SK-N-SH (cell line): ENCODE measurements around the gene TTC22.

ENCODE experiments used
- EP300 ChIP-seq, 2 experiments: IDR thresholded peaks; 2 replicates each; pipeline versions ENCODE4 v1.4.0 to v1.6.1; 2012; ENCODE audit warnings: borderline replicate concordance in 1 of 2, low read depth in 1 of 2, low read length in 1 of 2
- GABPA ChIP-seq: IDR thresholded peaks from 2 replicates; pipeline ENCODE4 v1.4.0; 2012; ENCODE audit warnings: low read depth, mild to moderate bottlenecking
- GATA2 ChIP-seq: sonication (generic); formaldehyde crosslinking; IDR thresholded peaks from 2 replicates; pipeline ENCODE4 v1.5.0; 2020; ENCODE audit warnings: mild to moderate bottlenecking, missing genetic modification reagents
- RAD21 ChIP-seq: IDR thresholded peaks from 2 replicates; pipeline ENCODE4 v1.6.1; 2012; ENCODE audit warnings: mild to moderate bottlenecking, low read length
- SIN3A ChIP-seq: IDR thresholded peaks from 2 replicates; pipeline ENCODE4 v1.6.1; 2012; ENCODE audit warnings: low read depth, mild to moderate bottlenecking, low read length, moderate library complexity, borderline replicate concordance
- YY1 ChIP-seq: IDR thresholded peaks from 2 replicates; pipeline ENCODE4 v1.4.0; 2012; ENCODE audit warnings: low read depth, mild to moderate bottlenecking
- TF ChIP-seq, protein P1 (sequence below): fragments of 200-600 bp; sonication (generic); IDR thresholded peaks from 2 replicates; pipeline ENCODE4 v1.6.1; 2017; ENCODE audit warnings: antibody characterized with exemption, mild to moderate bottlenecking, moderate library complexity

DNA sequence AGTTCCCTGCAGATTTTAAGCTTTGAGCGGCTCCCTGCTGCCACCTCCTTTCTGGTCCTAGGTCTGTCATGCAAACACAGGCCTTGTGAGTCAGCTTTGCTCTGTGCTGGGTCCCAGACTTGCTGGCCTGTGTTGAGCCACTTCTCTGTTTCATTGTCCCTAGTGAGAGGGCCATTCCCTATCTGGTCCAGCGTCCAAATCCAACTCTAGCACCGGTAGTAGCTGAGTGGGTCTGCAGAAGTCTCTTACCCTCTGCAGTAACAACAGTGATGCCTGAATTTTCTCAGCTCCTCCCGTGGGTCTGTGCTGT lies 5.8 kb downstream of the TTC22 start:
- TF ChIP-seq RAD21 = 0 out of 2 replicates have a peak, but pooled peaks have one; percentile 26
- no peak for TF ChIP-seq GABPA
- TF ChIP-seq, protein P1, sequence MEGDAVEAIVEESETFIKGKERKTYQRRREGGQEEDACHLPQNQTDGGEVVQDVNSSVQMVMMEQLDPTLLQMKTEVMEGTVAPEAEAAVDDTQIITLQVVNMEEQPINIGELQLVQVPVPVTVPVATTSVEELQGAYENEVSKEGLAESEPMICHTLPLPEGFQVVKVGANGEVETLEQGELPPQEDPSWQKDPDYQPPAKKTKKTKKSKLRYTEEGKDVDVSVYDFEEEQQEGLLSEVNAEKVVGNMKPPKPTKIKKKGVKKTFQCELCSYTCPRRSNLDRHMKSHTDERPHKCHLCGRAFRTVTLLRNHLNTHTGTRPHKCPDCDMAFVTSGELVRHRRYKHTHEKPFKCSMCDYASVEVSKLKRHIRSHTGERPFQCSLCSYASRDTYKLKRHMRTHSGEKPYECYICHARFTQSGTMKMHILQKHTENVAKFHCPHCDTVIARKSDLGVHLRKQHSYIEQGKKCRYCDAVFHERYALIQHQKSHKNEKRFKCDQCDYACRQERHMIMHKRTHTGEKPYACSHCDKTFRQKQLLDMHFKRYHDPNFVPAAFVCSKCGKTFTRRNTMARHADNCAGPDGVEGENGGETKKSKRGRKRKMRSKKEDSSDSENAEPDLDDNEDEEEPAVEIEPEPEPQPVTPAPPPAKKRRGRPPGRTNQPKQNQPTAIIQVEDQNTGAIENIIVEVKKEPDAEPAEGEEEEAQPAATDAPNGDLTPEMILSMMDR = no peak
- TF ChIP-seq EP300 (IDR thresholded peaks at IDR 0.05; ENCODE audit: borderline replicate concordance in 1 of 2, low read depth in 1 of 2, low read length in 1 of 2) = no peak
- no peak for TF ChIP-seq SIN3A
- no peak for TF ChIP-seq YY1
- TF ChIP-seq GATA2 (CRISPR knock-in tag) = no peak
